ENCODE data around the gene SMIM23.

Gene SMIM23

GRCh38 chr5:171821286-171821685 lies 35.7 kb downstream of the SMIM23 start:
- DNase-seq = no peak

GRCh38 chr5:171823269-171823668 lies 37.7 kb downstream of the SMIM23 start:
- no peak for DNase-seq

GRCh38 chr5:171825051-171825450 lies 39.4 kb downstream of the SMIM23 start:
- DNase-seq = no peak

DNA sequence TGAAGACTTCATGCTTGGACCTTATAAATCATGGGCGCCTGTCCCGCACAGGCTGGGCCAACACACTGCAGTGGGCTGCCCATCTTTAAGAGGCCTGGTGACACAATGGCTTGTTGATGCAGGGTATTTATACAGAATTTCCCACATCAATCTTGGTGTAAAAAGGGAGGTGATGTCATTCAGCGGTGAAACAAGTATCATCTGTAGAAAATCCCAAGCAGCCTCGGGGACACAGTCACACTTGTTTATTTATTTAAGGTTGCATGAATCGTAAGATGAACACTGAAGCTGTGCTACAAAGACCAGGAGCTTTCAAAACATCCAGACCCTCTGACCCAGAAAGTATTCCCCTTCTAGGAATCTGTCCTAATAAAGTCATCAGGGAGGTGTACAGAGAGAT lies 40.5 kb downstream of the SMIM23 start:
- no peak for DNase-seq

DNA sequence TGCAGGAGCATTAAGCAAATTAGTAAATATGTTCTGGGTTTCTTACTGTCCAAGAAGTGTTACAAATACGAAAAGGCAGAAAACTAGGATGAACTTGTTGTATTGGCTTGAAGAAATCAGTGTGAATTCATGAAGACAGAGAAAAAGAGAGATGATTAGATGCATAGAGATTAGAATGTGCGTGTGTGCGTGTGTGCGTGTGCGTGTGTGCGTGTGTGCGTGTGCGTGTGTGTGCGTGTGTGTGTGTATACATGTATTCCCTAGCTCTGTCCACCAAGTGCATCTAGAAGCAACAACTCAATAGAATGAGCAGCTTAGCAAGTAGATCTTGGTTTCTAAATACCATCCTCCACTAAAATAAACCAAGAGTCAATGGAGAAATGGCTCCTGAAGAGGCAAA lies 41.5 kb downstream of the SMIM23 start:
- DNase-seq = no peak

DNA sequence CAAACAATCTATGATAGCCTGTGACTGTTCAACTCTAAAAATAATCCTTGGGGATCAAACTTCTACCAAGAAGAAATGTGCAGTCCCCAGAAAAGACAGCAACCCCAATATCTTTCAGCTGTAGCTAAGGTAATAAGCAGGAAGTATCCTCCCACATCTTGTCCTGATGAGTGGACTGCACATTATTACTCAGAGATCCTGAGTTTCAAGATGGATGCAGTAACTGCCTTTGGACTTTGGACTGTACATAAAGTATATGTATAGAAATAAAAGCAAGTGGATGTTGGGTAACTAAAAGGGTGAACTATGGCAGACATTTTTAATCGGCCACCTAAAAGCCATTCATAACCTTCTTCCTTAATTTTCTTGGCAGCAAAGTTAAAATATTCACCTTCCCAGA lies 45.1 kb downstream of the SMIM23 start:
- DNase-seq = no peak

DNA sequence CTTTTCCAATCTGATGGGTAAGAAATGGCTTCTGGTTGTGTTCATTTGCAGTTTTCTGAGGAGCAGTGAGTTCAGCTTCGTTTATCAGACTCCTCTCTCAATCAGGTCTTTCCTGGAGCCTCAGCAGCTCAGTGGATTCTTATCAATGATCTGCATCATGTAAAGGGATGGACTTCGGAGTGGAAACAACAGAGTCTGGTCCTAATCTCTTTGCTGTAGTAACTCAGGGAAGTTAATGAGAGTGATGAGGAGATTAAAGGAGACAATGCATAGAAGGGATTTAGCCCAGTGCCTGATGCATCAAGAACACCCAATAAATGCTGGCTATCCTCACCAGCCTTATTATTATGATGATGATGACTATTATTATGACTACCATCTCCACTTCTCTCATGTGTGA lies 47.2 kb downstream of the SMIM23 start:
- no peak for DNase-seq

GRCh38 chr5:171834461-171834860 lies 48.8 kb downstream of the SMIM23 start:
- no peak for DNase-seq

GRCh38 chr5:171835066-171835465 lies 49.4 kb downstream of the SMIM23 start:
- no peak for DNase-seq

DNA sequence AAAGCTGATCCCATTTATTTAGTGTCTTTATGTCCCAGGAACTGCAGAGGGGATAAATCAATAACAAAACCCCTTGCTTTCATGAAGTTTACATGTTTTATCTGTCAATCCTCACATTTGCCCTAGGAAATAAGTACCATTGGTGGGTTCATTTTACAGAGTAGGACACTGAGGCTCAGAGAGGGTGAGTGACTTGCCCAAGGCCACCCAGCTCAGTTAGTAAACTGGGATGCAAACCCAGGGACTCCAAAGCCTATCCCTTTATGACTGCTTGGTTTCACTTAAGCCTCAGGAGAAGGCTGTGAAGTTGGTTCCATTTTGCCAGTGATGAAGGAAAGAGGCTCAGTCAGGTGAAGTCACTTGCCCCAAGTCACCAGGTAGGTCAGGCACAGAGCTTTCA lies 51.9 kb downstream of the SMIM23 start:
- DNase-seq = no peak

DNA sequence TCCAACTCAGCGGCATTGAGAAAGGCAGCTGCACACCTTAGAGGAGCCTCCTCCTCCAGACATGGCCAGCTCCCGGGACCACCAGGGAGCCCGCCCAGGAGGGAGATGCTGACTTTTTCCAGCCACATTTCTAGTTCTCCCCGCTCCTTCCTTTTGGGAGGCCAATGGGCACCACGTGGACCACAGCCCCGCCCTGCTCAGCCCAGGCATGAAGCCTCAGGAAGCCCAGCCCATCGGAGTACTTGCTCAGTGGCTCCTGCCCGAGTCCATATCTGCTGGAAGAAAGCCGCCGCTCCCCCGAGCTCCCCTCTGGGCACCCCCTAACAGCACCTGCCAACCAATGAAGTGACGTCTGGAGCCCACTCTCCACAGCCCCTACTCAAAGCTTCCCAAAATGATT lies 52.4 kb downstream of the SMIM23 start:
- no peak for DNase-seq

GRCh38 chr5:171839112-171839511 lies 53.5 kb downstream of the SMIM23 start:
- no peak for DNase-seq

- no peak for DNase-seq
Observed at GRCh38 chr5:171840066-171840465, 54.4 kb downstream of the SMIM23 start.
